VCaP (cell line): ENCODE measurements around the gene MACO1.

Experiments used
- H3K27ac ChIP-seq: fragments of 450-650 bp; 2 replicates; pipeline ENCODE4 v1.5.1; 2017
- TF ChIP-seq, protein P1 (sequence below): fragments of 450-650 bp; conservative IDR thresholded peaks from 2 replicates; pipeline ENCODE4 v1.5.1; 2017; ENCODE audit warnings: mild to moderate bottlenecking, moderate library complexity

The MACO1 gene

DNA sequence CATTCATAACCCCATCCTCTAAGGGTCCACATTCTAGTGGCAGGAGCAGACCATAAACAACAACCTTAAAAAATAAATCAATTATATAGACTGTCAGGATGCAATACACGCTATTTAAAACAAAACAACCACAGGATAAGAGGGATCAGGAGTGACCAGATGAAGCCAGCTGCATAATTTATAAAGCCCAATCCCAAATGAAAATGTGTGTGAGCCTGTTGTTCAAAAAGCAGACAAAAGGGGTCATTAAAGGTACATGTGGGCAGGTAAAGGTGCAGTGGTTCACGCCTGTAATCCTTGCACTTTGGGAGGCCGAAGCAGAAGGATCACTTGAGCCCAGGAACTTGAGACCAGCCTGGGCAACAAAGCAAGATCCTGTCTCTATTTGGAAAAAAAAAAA, 102.3 kb downstream of the MACO1 start:
- TF ChIP-seq, protein P1, sequence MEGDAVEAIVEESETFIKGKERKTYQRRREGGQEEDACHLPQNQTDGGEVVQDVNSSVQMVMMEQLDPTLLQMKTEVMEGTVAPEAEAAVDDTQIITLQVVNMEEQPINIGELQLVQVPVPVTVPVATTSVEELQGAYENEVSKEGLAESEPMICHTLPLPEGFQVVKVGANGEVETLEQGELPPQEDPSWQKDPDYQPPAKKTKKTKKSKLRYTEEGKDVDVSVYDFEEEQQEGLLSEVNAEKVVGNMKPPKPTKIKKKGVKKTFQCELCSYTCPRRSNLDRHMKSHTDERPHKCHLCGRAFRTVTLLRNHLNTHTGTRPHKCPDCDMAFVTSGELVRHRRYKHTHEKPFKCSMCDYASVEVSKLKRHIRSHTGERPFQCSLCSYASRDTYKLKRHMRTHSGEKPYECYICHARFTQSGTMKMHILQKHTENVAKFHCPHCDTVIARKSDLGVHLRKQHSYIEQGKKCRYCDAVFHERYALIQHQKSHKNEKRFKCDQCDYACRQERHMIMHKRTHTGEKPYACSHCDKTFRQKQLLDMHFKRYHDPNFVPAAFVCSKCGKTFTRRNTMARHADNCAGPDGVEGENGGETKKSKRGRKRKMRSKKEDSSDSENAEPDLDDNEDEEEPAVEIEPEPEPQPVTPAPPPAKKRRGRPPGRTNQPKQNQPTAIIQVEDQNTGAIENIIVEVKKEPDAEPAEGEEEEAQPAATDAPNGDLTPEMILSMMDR = peak; percentile 39
- no peak overlapping the region for H3K27ac ChIP-seq

DNA sequence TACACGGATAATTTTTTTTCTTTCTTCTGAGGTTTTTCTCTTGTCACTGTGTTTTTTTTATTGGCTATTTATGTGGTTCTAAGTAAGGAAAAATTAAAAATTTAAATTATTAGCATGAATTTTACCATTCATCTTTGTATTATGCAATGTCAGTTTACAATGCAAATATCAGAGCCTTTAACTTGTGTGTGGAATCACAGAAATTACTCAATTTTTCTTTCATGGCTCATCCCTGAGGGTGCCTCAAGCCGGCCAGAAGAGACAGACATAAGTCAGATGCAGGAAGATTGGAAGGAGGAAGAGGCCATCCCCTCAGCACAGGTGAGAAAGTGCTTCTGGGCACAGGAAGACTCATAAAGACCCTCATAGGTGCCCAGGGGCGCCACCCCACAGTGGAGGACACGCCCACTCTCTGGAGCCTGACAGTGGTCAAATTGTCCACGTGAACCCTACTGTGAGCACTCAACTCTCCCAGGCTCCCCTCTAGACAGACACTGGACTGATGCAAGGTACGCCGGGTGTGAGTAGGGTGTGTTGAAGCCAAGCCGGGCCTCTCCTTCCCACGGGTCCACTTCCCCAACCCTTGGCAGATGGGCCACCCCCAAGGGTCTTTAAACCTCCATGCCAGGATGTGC, 103.2 kb downstream of the MACO1 start:
- H3K27ac ChIP-seq = no peak overlapping the region
- TF ChIP-seq, protein P1 = no peak

- TF ChIP-seq, protein P1 = no peak
- H3K27ac ChIP-seq = no peak overlapping the region
Measured at GRCh38 chr1:25534410-25534788, 103.7 kb downstream of the MACO1 start.

- TF ChIP-seq, protein P1 = no peak
- H3K27ac ChIP-seq = no peak overlapping the region
Measured at GRCh38 chr1:25536124-25536523, 105.4 kb downstream of the MACO1 start.

DNA sequence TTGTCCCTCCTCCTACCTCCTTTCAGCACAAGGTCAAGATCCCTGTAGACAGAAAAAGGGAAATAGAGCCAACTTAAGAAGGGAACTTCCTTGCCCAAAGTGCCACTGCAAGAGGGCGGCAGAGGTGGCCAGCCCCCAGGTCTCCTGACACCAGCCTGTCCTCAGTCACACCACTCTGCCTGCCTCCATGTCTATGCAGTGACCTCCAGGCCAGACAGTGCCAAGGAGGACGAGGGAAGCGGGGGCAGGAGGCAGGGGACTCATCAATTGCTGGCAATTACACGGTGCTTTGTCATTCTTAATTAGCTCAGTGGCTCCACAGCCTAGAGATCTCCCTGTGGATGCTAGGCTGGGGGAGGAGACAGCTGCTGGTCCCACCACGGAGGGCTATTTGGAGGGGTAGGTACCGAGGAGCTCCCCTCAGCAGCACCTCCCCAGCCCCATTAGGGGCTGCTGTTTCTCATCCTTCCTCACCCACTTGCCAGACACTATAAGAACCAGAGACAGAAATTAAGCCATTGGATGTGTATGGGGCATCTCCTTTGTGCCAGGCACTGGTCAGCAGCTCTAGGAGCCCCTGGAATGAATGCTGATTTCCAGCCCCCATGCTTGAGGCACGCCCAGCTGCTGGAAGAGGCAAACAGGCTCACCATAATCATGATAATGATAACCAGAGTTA, 106.6 kb downstream of the MACO1 start:
- TF ChIP-seq, protein P1 = no peak
- no peak overlapping the region for H3K27ac ChIP-seq

DNA sequence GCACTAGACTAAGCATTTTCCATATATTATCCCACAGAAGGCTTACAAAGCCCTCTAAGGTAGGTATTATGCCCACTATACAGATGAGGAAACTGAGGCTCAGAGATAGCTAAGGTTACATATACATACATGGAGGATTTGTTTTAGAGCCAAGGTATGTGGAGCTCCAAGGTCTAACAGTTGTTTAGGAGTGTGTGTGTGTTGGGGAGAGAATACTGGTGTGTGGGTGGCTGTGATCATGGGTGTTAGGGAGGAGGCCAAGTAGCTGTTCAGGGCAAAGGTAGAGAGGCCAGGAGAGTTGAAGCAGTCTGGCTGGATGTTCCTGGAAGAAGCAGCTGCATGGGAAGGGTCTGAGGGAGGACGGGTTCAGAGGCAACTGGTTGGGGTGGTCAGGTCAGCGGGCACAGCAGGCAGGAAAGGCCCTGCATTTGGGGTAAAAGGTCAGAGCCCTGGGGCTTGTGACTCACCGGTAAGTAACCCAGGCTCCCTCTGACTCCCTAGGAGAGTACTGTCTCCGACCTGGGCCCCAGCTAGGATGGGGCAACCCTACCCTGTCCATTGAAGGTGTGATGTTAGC, 107.6 kb downstream of the MACO1 start:
- no peak overlapping the region for H3K27ac ChIP-seq

DNA sequence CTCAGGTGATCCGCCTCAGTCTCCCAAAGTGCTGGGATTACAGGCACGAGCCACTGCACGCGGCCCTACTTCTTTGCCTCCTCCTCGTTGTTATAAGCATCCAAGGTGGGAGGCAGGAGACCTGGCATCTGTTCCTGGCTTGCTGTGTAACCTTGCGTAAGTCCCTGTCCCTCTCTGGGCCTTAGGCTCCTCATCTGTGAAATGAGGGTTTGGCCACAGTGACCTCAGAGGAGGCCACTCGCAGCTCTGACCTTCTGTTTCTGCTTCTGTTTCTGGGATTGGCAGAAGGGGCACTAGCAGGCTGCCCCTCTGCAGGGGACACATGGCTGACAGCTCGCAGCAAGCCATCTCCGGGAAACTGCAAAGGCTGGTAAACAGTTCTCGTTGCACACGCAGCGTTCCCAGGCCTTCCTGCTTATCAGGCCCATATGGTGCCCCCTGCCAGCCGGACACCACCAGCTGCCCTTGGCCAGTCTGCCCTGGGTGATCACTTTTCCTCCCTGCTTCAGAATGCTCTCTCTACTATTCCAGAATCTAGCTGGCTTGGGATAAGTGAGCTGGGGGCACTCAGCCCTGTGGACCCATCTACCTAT, 110.1 kb downstream of the MACO1 start:
- TF ChIP-seq, protein P1 = no peak
- no peak overlapping the region for H3K27ac ChIP-seq

More for the DNA sequence above, 107.6 kb downstream of the MACO1 start:
- TF ChIP-seq, protein P1 = no peak
